Measurements from ENCODE around the gene NCKAP5L.
"Not testable (repeated sequence)": the region's sequence is repeated elsewhere in the genome, so short reads cannot be mapped to it uniquely, and the experiment has no call there.

The NCKAP5L gene

GRCh38 chr12:49828133-49829091 lies at the start of gene NCKAP5L:
Gene NCKAP5L (minus strand): TSS chr12:49828413. CDS start chr12:49804044, 24,369 bp downstream.
- DNase-seq: peak; percentile 97

GRCh38 chr12:49877066-49877465 lies 48.9 kb upstream of the NCKAP5L start:
- DNase-seq: no peak

- DNase-seq: no peak
These were observed 47.9 kb upstream of the NCKAP5L start for GRCh38 chr12:49876070-49876469.

- no peak for DNase-seq
These were observed 47.0 kb upstream of the NCKAP5L start for GRCh38 chr12:49875115-49875720.

GRCh38 chr12:49874142-49874897 lies 46.1 kb upstream of the NCKAP5L start:
- DNase-seq: no peak

- no peak for DNase-seq
These were observed 45.2 kb upstream of the NCKAP5L start for GRCh38 chr12:49873361-49873934.

- no peak for DNase-seq
These were observed 44.6 kb upstream of the NCKAP5L start for GRCh38 chr12:49872781-49873181.

GRCh38 chr12:49872381-49872780 lies 44.2 kb upstream of the NCKAP5L start:
- no peak for DNase-seq

- not testable (repeated sequence) for DNase-seq
These were observed 43.6 kb upstream of the NCKAP5L start for GRCh38 chr12:49871811-49872251.

- no peak for DNase-seq
These were observed 43.0 kb upstream of the NCKAP5L start for GRCh38 chr12:49871263-49871561.

GRCh38 chr12:49870501-49871262 lies 42.5 kb upstream of the NCKAP5L start:
- DNase-seq: no peak

GRCh38 chr12:49869816-49870500 lies 41.7 kb upstream of the NCKAP5L start:
- DNase-seq: no peak

- DNase-seq: no peak
These were observed 41.0 kb upstream of the NCKAP5L start for GRCh38 chr12:49868952-49869815.

GRCh38 chr12:49868449-49868848 lies 40.2 kb upstream of the NCKAP5L start:
- DNase-seq: no peak

GRCh38 chr12:49867570-49868341 lies 39.5 kb upstream of the NCKAP5L start:
- no peak for DNase-seq

GRCh38 chr12:49866859-49867569 lies 38.8 kb upstream of the NCKAP5L start:
- peak; percentile 77 for DNase-seq

GRCh38 chr12:49865782-49866135 lies 37.5 kb upstream of the NCKAP5L start:
- DNase-seq: no peak

- no peak for DNase-seq
These were observed 37.0 kb upstream of the NCKAP5L start for GRCh38 chr12:49865109-49865781.

GRCh38 chr12:49864798-49865090 lies 36.5 kb upstream of the NCKAP5L start:
- DNase-seq: no peak

All from CD4-positive, alpha-beta T cell treated with Interleukin-17A for 4 hours (primary cell).